ENCODE measurements around the gene DNAI1.

DNA sequence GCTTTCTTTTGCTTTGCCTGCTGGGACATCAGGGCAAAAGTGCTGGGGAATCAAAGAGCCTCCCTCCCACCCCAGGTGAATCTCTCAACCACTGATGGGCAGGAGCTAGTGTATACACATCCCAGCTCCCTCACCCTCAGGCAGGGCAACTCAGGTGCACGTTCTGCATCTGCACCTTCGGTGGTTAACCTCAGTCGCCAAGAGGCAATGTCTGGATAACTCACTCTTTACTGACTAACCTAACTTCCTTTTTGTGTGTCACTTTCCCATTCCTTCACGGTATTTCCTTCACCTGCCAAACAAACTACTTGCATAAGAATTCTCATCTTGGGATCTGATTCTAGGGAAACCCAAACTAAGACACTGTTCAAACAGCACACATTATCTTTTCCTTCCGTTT is 104.7 kb downstream of the DNAI1 start:
- TF ChIP-seq POLR2A (IDR thresholded peaks at IDR 0.05): no peak
- TF ChIP-seq, protein P1, sequence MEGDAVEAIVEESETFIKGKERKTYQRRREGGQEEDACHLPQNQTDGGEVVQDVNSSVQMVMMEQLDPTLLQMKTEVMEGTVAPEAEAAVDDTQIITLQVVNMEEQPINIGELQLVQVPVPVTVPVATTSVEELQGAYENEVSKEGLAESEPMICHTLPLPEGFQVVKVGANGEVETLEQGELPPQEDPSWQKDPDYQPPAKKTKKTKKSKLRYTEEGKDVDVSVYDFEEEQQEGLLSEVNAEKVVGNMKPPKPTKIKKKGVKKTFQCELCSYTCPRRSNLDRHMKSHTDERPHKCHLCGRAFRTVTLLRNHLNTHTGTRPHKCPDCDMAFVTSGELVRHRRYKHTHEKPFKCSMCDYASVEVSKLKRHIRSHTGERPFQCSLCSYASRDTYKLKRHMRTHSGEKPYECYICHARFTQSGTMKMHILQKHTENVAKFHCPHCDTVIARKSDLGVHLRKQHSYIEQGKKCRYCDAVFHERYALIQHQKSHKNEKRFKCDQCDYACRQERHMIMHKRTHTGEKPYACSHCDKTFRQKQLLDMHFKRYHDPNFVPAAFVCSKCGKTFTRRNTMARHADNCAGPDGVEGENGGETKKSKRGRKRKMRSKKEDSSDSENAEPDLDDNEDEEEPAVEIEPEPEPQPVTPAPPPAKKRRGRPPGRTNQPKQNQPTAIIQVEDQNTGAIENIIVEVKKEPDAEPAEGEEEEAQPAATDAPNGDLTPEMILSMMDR (IDR thresholded peaks at IDR 0.05): no peak
